ENCODE measurements around the gene CCDC69. TPM values are rescaled to one million over a fixed set of nuclear protein-coding genes. Genes with fewer than 3 reads are reported as not detected.

CCDC69 gene
- total and polyA plus RNA-seq, 10 of the 15 experiments (the other 5 are each of a cell fraction or from before 2014, with no cell fraction given) = 13.5 to 106 (median 70.1) TPM

DNA sequence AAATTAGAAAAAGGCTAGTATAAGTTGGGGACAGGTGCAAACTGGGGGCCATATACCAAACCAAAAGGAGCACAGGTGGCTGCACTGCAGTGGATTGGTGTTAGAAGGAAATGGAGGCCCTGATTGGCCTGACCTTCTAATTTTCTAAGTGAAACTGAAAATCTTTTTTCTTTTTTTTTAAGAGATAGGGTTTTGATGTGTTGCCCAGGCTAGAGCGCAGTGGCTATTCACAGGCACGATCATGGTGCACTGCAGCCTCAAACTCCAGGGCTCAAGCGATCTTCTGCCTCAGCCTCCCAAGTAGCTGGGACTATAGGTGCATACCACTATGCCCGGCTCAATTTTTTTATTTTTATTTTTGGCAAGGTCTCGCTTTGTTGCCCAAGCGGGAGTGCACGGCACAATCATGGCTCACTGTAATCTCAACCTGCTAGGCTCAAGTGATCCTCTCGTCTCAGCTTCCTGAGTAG is 9.8 kb upstream of the CCDC69 start:
- no peaks in the 10 kb centered on the region for H4K20me1 ChIP-seq (ENCODE audit: control insufficient read depth, insufficient read depth)
- no peaks in the 10 kb centered on the region for H3K9me3 ChIP-seq (replicated peaks; ENCODE audit: control insufficient read depth, insufficient read depth, low read length)
- POLR2A ChIA-PET = interaction anchor here (1.0 to 10.2 kb wide), 6 partner anchors 15 to 152 kb away, joined by 3 to 290 read pairs (median 5); partner anchors contain the start of genes CCDC69, GM2A and TNIP1
- in situ Hi-C loops (cut with MboI) = no loop called here
- H3K36me3 ChIP-seq (ENCODE audit: control insufficient read depth in 2 of 2, insufficient read depth in 2 of 2, low read length in 1 of 2) = no peaks in the 10 kb centered on the region
- intact Hi-C loops (cut with micrococcal nuclease; ENCODE audit: unreplicated experiment) = loop anchor here (1.0 kb wide), 1 partner anchor 9 kb away; the partner anchor contains the start of gene CCDC69
- H3K79me2 ChIP-seq (ENCODE audit: control insufficient read depth, insufficient read depth, low read length) = no peaks in the 10 kb centered on the region; the same call in none of the 2 replicates
- RAD21 ChIA-PET (ENCODE audit: unreplicated experiment) = interaction anchor here (0.9 to 3.6 kb wide), 10 partner anchors 10 to 108 kb away, joined by 3 to 42 read pairs (median 14); partner anchors contain the start of genes CCDC69 and GM2A
- FAIRE-seq (no peak), ATAC-seq (peak; percentile 72), DNase-seq (ENCODE audit: low read depth, low spot score) (no peak)
- CTCF ChIA-PET = interaction anchor here (0.8 to 9.9 kb wide), 12 partner anchors 8 to 113 kb away, joined by 3 to 293 read pairs (median 4); partner anchors contain the start of genes CCDC69 and GM2A
- peak overlapping the region; percentile 59 for H3K27ac ChIP-seq (ENCODE audit: control insufficient read depth, insufficient read depth)
- TF ChIP-seq NFYB (IDR thresholded peaks at IDR 0.05; ENCODE audit: insufficient read depth, low read depth, low read length) (peak; percentile 68; the same call in 1 of the 2 replicates), NR2F1 (conservative IDR thresholded peaks at IDR 0.05) (no peak), SIX5 (IDR thresholded peaks at IDR 0.05; ENCODE audit: low read depth, low read length, severe bottlenecking) (no peak), TCF12 (IDR thresholded peaks at IDR 0.05; ENCODE audit: low read depth, low read length) (peak; percentile 65; the same call in 1 of the 2 replicates), CBX3 (IDR thresholded peaks at IDR 0.05; ENCODE audit: borderline replicate concordance, low read depth) (no peak), GABPA (IDR thresholded peaks at IDR 0.05; ENCODE audit: low read depth) (no peak), ATF7 (IDR thresholded peaks at IDR 0.05; ENCODE audit: low read depth) (no peak), TCF3 (IDR thresholded peaks at IDR 0.05; ENCODE audit: borderline replicate concordance, insufficient read depth, low read depth, low read length) (peak; percentile 88; the same call in 1 of the 2 replicates), NBN (IDR thresholded peaks at IDR 0.05) (0 out of 2 replicates have a peak, but pooled peaks have one; percentile 27), ZNF384 (IDR thresholded peaks at IDR 0.05; ENCODE audit: borderline replicate concordance, low read depth, low read length) (peak; percentile 84), WRNIP1 (IDR thresholded peaks at IDR 0.05; ENCODE audit: borderline replicate concordance, low read depth, low read length) (no peak), BRCA1 (IDR thresholded peaks at IDR 0.05; ENCODE audit: low read depth, low read length) (no peak), POU2F2 (IDR thresholded peaks at IDR 0.05; ENCODE audit: borderline replicate concordance, low read depth, low read length) (0 out of 3 replicates have a peak, but pooled peaks have one; percentile 9), SMAD1 (IDR thresholded peaks at IDR 0.05; ENCODE audit: low read depth, partially characterized antibody) (no peak)
- TF ChIP-seq, protein P1, sequence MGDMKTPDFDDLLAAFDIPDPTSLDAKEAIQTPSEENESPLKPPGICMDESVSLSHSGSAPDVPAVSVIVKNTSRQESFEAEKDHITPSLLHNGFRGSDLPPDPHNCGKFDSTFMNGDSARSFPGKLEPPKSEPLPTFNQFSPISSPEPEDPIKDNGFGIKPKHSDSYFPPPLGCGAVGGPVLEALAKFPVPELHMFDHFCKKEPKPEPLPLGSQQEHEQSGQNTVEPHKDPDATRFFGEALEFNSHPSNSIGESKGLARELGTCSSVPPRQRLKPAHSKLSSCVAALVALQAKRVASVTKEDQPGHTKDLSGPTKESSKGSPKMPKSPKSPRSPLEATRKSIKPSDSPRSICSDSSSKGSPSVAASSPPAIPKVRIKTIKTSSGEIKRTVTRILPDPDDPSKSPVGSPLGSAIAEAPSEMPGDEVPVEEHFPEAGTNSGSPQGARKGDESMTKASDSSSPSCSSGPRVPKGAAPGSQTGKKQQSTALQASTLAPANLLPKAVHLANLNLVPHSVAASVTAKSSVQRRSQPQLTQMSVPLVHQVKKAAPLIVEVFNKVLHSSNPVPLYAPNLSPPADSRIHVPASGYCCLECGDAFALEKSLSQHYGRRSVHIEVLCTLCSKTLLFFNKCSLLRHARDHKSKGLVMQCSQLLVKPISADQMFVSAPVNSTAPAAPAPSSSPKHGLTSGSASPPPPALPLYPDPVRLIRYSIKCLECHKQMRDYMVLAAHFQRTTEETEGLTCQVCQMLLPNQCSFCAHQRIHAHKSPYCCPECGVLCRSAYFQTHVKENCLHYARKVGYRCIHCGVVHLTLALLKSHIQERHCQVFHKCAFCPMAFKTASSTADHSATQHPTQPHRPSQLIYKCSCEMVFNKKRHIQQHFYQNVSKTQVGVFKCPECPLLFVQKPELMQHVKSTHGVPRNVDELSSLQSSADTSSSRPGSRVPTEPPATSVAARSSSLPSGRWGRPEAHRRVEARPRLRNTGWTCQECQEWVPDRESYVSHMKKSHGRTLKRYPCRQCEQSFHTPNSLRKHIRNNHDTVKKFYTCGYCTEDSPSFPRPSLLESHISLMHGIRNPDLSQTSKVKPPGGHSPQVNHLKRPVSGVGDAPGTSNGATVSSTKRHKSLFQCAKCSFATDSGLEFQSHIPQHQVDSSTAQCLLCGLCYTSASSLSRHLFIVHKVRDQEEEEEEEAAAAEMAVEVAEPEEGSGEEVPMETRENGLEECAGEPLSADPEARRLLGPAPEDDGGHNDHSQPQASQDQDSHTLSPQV (IDR thresholded peaks at IDR 0.05) = no peak
- no TSS peak for BruUV-seq (replicated peaks)
- peak overlapping the region; percentile 13; the same call in 1 of the 2 replicates for H3K4me3 ChIP-seq
- H3K4me1 ChIP-seq (ENCODE audit: control insufficient read depth, insufficient read depth, low read length) = peaks cover 36% of the 10 kb centered on the region
- H3K9ac ChIP-seq (ENCODE audit: control insufficient read depth, insufficient read depth, low read length) = peak overlapping the region; percentile 24; the same call in 1 of the 2 replicates
- SMC1A ChIA-PET (ENCODE audit: uncharacterized antibody, unreplicated experiment) = interaction anchor here (1.0 to 11.1 kb wide), 9 partner anchors 14 to 110 kb away, joined by 4 to 325 read pairs (median 7); partner anchors contain the start of genes CCDC69 and GM2A
- no peaks in the 10 kb centered on the region for H3K27me3 ChIP-seq (replicated peaks in 1 of 2; ENCODE audit: control insufficient read depth in 2 of 2, insufficient read depth in 2 of 2, low read length in 1 of 2)
- WGBS (ENCODE audit: insufficient coverage, insufficient replicate concordance, low lambda C conversion rate, missing lambda C conversion rate) = under 1% methylated on average over 8 of the region's 8 CpGs
- H2AFZ ChIP-seq (ENCODE audit: control insufficient read depth, low read depth, low read length) = peak overlapping the region; percentile 16; the same call in 1 of the 2 replicates
- H3K4me2 ChIP-seq (ENCODE audit: control insufficient read depth, insufficient read depth) = peak overlapping the region; percentile 87

Data from GM12878 (cell line).